ENCODE data around the gene OR13C9. TPM values are rescaled to one million over a fixed set of nuclear protein-coding genes. Genes with fewer than 3 reads are reported as not detected.

The OR13C9 gene
- total RNA-seq, 4 donors from 2014 or later = not detected

GRCh38 chr9:104572612-104573011, 45.4 kb downstream of the OR13C9 start:
- Histone ChIP-seq H3K4me3 (no peak overlapping the region), H3K27ac (no peak overlapping the region), H3K9me3 (peaks cover 0 to 8% (median 0%) of the 10 kb centered on the region in 3 donors), H3K4me1 (no peaks in the 10 kb centered on the region), H3K36me3 (no peaks in the 10 kb centered on the region), H3K27me3 (no peaks in the 10 kb centered on the region)
- no peak for TF ChIP-seq POLR2A (IDR thresholded peaks at IDR 0.05)
- WGBS, 2 donors = 41 to 54% methylated on average over 1 of the region's 1 CpG
- DNase-seq = no peak
- intact Hi-C loops (cut with DNase I) = no loop called here

GRCh38 chr9:104568868-104569267, 49.1 kb downstream of the OR13C9 start, which contains the start of gene OR13C8:
Gene OR13C8 (plus strand): TSS chr9:104569168. CDS start chr9:104569168, 0 bp downstream.
- 86 to 91% methylated on average over 4 of the region's 4 CpGs for WGBS, 2 donors
- H3K9me3 ChIP-seq = peaks cover 0 to 8% (median 0%) of the 10 kb centered on the region in 3 donors
- TF ChIP-seq CTCF (IDR thresholded peaks at IDR 0.05) (no peak), POLR2A (IDR thresholded peaks at IDR 0.05) (no peak)
- H3K27me3 ChIP-seq = no peaks in the 10 kb centered on the region
- DNase-seq = no peak
- intact Hi-C loops (cut with DNase I) = no loop called here
- H3K4me3 ChIP-seq = no peak within 1 kb of the TSS
- no peak within 1 kb of the TSS for H3K27ac ChIP-seq
- no peaks in the 10 kb centered on the region for H3K4me1 ChIP-seq
- H3K36me3 ChIP-seq = no peaks in the 10 kb centered on the region

Other genes starting within 250 kb of the OR13C9 start
- gene OR13F1, start 113.9 kb downstream of the OR13C9 start, total RNA-seq = not detected
- not detected for gene OR13C4, start 91.0 kb downstream of the OR13C9 start, total RNA-seq
- gene OR13C3, start 81.3 kb downstream of the OR13C9 start, total RNA-seq = not detected
- gene OR13C8, start 49.0 kb downstream of the OR13C9 start, total RNA-seq = not detected
- gene OR13C5, start 18.8 kb downstream of the OR13C9 start, total RNA-seq = not detected
- not detected for gene OR13C2, start 12.6 kb downstream of the OR13C9 start, total RNA-seq
- not detected for gene OR13D1, start 76.3 kb upstream of the OR13C9 start, total RNA-seq
- gene NIPSNAP3A, start 129.5 kb upstream of the OR13C9 start, total RNA-seq = 10 to 100 TPM; 20.1 to 34.2 (median 30.2) TPM
- gene NIPSNAP3B, start 145.9 kb upstream of the OR13C9 start, total RNA-seq = 1 to 10 TPM in 1 of 4 donors, under 1 TPM in 1, not detected in 2; 0.13 to 2.7 TPM

Data from esophagus squamous epithelium (tissue), 5 donors.